ENCODE data around the gene CLPSL1. TPM values are rescaled to one million over a fixed set of nuclear protein-coding genes. Genes with fewer than 3 reads are reported as not detected.
A peak's percentile ranks its signal among the peaks of the same experiment; 100 is the strongest.

CLPSL1 gene
- total RNA-seq, 1 donor from 2014 or later: not detected

- no peak overlapping the region for H3K27ac Mint-ChIP-seq
- Histone ChIP-seq H3K27ac (no peak overlapping the region), H4K20me1 (ENCODE audit: low read depth) (no peaks in the 10 kb centered on the region), H3K4me3 (no peak overlapping the region), H3K4me1 (peaks cover 44% of the 10 kb centered on the region), H3K9me3 (ENCODE audit: low read depth) (no peaks in the 10 kb centered on the region), H3K9ac (no peak overlapping the region), H3F3A (ENCODE audit: low read depth) (peaks cover 66% of the 10 kb centered on the region), H3K36me3 (no peaks in the 10 kb centered on the region), H2AFZ (replicated peaks) (no peak overlapping the region), H3K4me2 (no peak overlapping the region), H3K79me2 (ENCODE audit: low read depth) (no peaks in the 10 kb centered on the region), H3K27me3 (no peaks in the 10 kb centered on the region)
- no peak for DNase-seq (ENCODE audit: low spot score)
- H3K9me3 Mint-ChIP-seq: no peaks in the 10 kb centered on the region
- no peaks in the 10 kb centered on the region for H3K36me3 Mint-ChIP-seq
- H3K4me3 Mint-ChIP-seq: no peak overlapping the region
- peaks cover 67% of the 10 kb centered on the region for H3K4me1 Mint-ChIP-seq
- peaks cover 6% of the 10 kb centered on the region for H3K27me3 Mint-ChIP-seq (ENCODE audit: insufficient read depth, low read depth)
- TF ChIP-seq EZH2phosphoT487 (IDR thresholded peaks at IDR 0.05) (no peak), CTCF (IDR thresholded peaks at IDR 0.05) (no peak), EZH2 (IDR thresholded peaks at IDR 0.05) (no peak)
These were observed 45.4 kb upstream of the CLPSL1 start for GRCh38 chr6:35735452-35735851.

- Mint-ChIP-seq H3K27ac (no peak overlapping the region), H3K9me3 (no peaks in the 10 kb centered on the region), H3K4me3 (no peak overlapping the region), H3K36me3 (no peaks in the 10 kb centered on the region), H3K4me1 (peaks cover 69% of the 10 kb centered on the region), H3K27me3 (ENCODE audit: insufficient read depth, low read depth) (peaks cover 8% of the 10 kb centered on the region)
- TF ChIP-seq EZH2phosphoT487 (IDR thresholded peaks at IDR 0.05): no peak
- TF ChIP-seq EZH2 (IDR thresholded peaks at IDR 0.05): no peak
- TF ChIP-seq CTCF (IDR thresholded peaks at IDR 0.05): peak; percentile 93
- Histone ChIP-seq H3K9me3 (ENCODE audit: low read depth) (no peaks in the 10 kb centered on the region), H3K27ac (no peak overlapping the region), H3K9ac (no peak overlapping the region), H3K36me3 (no peaks in the 10 kb centered on the region), H3F3A (ENCODE audit: low read depth) (peaks cover 66% of the 10 kb centered on the region), H3K27me3 (no peaks in the 10 kb centered on the region), H3K4me1 (peaks cover 45% of the 10 kb centered on the region), H3K4me2 (no peak overlapping the region), H4K20me1 (ENCODE audit: low read depth) (no peaks in the 10 kb centered on the region), H3K4me3 (no peak overlapping the region), H3K79me2 (ENCODE audit: low read depth) (no peaks in the 10 kb centered on the region), H2AFZ (replicated peaks) (no peak overlapping the region)
- DNase-seq (ENCODE audit: low spot score): peak; percentile 79
These were observed 44.4 kb upstream of the CLPSL1 start for GRCh38 chr6:35736253-35736894.

DNA sequence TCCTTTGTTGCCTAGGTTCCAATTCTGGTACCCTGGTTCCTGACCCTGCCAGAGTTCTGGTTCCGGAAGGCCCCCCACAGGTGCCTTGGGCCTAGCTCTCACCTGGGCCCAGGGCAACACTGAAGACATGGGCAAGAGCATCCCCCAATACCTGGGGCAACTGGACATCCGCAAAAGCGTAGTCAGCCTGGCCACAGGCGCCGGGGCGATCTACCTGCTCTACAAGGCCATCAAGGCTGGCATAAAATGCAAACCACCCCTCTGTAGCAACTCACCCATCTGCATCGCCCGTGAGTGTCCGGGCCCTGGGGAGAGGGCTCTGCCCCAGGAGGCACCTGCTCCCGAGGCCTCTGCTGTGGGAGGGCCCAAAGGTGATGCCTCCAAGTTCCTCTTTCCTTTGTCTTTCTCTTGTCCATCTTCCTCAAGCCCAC, 43.8 kb upstream of the CLPSL1 start, which contains the start of gene ARMC12:
Gene ARMC12 (plus strand): TSS at position 51 of the 431 bp plus-strand sequence. CDS start 77 bp downstream, at position 128.
- Mint-ChIP-seq H3K36me3 (no peaks in the 10 kb centered on the region), H3K4me3 (no peak within 1 kb of the TSS), H3K9me3 (no peaks in the 10 kb centered on the region), H3K27me3 (ENCODE audit: insufficient read depth, low read depth) (peaks cover 8% of the 10 kb centered on the region), H3K27ac (peak within 1 kb of the TSS; percentile 86), H3K4me1 (peaks cover 73% of the 10 kb centered on the region)
- Histone ChIP-seq H3K27ac (peak within 1 kb of the TSS; percentile 90), H3K4me1 (peaks cover 45% of the 10 kb centered on the region), H3K27me3 (no peaks in the 10 kb centered on the region), H2AFZ (replicated peaks) (peak within 1 kb of the TSS; percentile 26), H3F3A (ENCODE audit: low read depth) (peaks cover 65% of the 10 kb centered on the region), H4K20me1 (ENCODE audit: low read depth) (no peaks in the 10 kb centered on the region), H3K9ac (no peak within 1 kb of the TSS), H3K9me3 (ENCODE audit: low read depth) (no peaks in the 10 kb centered on the region), H3K4me3 (no peak within 1 kb of the TSS), H3K36me3 (no peaks in the 10 kb centered on the region), H3K4me2 (no peak within 1 kb of the TSS), H3K79me2 (ENCODE audit: low read depth) (no peaks in the 10 kb centered on the region)
- TF ChIP-seq CTCF (IDR thresholded peaks at IDR 0.05): no peak
- no peak for DNase-seq (ENCODE audit: low spot score)

Measured in neural progenitor cell (in vitro differentiated cells).